ENCODE results near the gene NDUFS2.
"Not testable (repeated sequence)": the region's sequence is repeated elsewhere in the genome, so short reads cannot be mapped to it uniquely, and the experiment has no call there.

DNA sequence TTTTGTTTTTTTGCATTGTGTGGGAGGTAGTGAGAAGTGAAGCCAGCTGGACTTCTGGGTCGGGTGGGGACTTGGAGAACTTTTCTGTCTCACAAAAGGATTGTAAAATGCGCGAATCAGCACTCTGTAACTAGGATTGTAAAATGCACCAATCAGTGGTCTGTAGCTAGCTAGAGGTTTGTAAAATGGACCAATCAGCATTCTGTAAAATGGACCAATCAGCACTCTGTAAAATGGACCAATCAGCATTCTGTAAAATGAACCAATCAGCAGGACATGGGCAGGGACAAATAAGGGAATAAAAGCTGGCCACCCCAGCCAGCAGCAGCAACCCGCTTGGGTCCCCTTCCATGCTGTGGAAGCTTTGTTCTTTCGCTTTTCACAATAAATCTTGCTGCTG is 47.9 kb downstream of the NDUFS2 start:
- not testable (repeated sequence) for TF ChIP-seq ESRRG (CRISPR knock-in tag; IDR thresholded peaks at IDR 0.05)
- TF ChIP-seq, protein P1, sequence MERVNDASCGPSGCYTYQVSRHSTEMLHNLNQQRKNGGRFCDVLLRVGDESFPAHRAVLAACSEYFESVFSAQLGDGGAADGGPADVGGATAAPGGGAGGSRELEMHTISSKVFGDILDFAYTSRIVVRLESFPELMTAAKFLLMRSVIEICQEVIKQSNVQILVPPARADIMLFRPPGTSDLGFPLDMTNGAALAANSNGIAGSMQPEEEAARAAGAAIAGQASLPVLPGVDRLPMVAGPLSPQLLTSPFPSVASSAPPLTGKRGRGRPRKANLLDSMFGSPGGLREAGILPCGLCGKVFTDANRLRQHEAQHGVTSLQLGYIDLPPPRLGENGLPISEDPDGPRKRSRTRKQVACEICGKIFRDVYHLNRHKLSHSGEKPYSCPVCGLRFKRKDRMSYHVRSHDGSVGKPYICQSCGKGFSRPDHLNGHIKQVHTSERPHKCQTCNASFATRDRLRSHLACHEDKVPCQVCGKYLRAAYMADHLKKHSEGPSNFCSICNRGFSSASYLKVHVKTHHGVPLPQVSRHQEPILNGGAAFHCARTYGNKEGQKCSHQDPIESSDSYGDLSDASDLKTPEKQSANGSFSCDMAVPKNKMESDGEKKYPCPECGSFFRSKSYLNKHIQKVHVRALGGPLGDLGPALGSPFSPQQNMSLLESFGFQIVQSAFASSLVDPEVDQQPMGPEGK (CRISPR knock-in tag; IDR thresholded peaks at IDR 0.05; ENCODE audit: borderline replicate concordance): not testable (repeated sequence)

All from SK-N-SH treated with all-trans-retinoic acid at 6 μM for 48 hours (cell line).